ENCODE data around the gene GALK2. TPM values are rescaled to one million over a fixed set of nuclear protein-coding genes. Genes with fewer than 3 reads are reported as not detected.

GALK2 gene
- polyA plus RNA-seq, 2 of the 4 experiments (the other 2 are of a cell fraction) = 26.8 to 40.5 TPM

DNA sequence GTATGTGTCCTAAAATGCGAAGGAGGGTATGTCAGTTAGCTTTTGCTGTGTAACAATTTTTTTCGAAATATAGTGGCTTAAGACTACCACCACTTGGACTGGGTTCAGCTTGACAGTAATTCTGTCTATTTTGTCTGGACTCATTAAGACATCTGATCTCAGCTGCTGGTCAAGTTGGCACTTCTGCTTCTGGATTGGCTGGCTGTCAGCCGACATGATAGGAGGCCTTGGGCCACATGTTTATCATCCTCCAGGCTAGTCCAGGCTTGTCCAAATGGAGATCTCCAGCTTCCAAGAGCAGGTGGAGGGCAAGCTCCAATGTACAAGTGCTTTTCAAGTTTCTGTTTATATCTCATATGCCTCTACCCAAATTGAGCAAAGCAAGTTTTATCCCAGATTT is 95.9 kb downstream of the GALK2 start:
- H3K4me2 ChIP-seq = no peak overlapping the region
- ChIA-PET CTCF (no interaction called here), POLR2A (no interaction called here)
- no peak overlapping the region for H3K27ac ChIP-seq
- no peak overlapping the region for H3K4me3 ChIP-seq
- FAIRE-seq (no peak), ATAC-seq (no peak), DNase-seq (ENCODE audit: low read depth in 1 of 2, low spot score in 1 of 2) (no peak)
- no peaks in the 10 kb centered on the region for H3K4me1 ChIP-seq
- WGBS (ENCODE audit: missing lambda C conversion rate) = 92% methylated on average over 3 of the region's 3 CpGs
- no peaks in the 10 kb centered on the region for H3K9me3 ChIP-seq
- TF ChIP-seq, protein P1, sequence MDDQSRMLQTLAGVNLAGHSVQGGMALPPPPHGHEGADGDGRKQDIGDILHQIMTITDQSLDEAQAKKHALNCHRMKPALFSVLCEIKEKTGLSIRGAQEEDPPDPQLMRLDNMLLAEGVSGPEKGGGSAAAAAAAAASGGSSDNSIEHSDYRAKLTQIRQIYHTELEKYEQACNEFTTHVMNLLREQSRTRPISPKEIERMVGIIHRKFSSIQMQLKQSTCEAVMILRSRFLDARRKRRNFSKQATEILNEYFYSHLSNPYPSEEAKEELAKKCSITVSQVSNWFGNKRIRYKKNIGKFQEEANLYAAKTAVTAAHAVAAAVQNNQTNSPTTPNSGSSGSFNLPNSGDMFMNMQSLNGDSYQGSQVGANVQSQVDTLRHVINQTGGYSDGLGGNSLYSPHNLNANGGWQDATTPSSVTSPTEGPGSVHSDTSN (IDR thresholded peaks at IDR 0.05) = no peak
- no peak for TF ChIP-seq CHD2 (IDR thresholded peaks at IDR 0.05; ENCODE audit: low read length, partially characterized antibody)
- TF ChIP-seq RARB (CRISPR knock-in tag; IDR thresholded peaks at IDR 0.05) = no peak
- no peak for TF ChIP-seq FOSB (CRISPR knock-in tag; IDR thresholded peaks at IDR 0.05)
- no peak for TF ChIP-seq MAFK (IDR thresholded peaks at IDR 0.05; ENCODE audit: partially characterized antibody)
- TF ChIP-seq, protein P2, sequence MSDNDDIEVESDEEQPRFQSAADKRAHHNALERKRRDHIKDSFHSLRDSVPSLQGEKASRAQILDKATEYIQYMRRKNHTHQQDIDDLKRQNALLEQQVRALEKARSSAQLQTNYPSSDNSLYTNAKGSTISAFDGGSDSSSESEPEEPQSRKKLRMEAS (IDR thresholded peaks at IDR 0.05) = no peak
- TF ChIP-seq JUN (IDR thresholded peaks at IDR 0.05) = no peak
- TF ChIP-seq GATA3 (IDR thresholded peaks at IDR 0.05; ENCODE audit: borderline replicate concordance) = no peak
- TF ChIP-seq ZFP36 (IDR thresholded peaks at IDR 0.05; ENCODE audit: borderline replicate concordance, partially characterized antibody) = no peak
- no peak for TF ChIP-seq HDAC2 (IDR thresholded peaks at IDR 0.05)
- TF ChIP-seq TFCP2L1 (CRISPR knock-in tag; IDR thresholded peaks at IDR 0.05) = no peak
- TF ChIP-seq ZC3H11A (IDR thresholded peaks at IDR 0.05) = no peak
- TF ChIP-seq CBX2 (IDR thresholded peaks at IDR 0.05; ENCODE audit: borderline replicate concordance, low read depth) = no peak

DNA sequence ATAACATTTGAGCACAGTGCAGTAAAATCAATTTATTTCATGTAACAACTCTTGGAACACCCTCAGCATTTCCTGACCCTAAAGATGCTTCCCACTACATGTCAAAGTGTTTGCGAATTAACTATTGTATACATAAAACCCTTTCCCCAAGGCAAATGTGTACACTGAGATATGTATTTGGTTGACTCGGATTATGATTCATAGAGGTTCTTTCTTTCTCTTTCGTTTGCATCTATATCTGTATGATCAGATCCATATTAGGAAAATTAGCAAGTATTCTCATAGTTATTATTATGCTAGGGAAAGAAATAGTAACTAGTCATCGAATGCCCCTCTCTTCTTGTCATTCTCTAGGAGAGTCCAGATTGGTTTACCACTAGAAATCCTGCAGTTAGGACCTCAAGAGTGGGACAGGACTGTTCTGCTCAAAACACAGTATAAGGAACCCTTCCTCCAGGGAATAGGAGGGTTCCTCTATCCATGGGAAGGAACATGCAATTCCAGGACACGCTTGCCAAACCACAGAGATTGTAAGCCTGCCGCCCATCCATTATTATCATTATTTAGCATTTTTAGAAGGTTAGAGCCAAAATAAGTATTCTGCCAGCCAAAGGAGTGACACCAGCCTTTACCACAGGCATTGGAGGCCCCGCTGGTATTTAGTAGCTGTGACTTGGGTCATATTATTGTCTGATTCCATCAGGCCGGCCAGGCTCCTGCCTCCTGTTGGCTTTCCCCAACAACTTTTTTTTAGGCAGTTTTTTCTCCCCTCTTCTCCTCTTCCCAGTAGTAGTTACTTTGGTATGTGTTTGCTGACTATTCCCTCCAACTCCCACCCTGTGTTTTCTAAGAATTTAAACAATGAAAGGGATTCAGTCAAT is 100.7 kb downstream of the GALK2 start:
- H3K4me2 ChIP-seq = no peak overlapping the region
- DNase-seq (ENCODE audit: low read depth in 1 of 2, low spot score in 1 of 2) = no peak
- no peak overlapping the region for H3K4me3 ChIP-seq
- WGBS (ENCODE audit: missing lambda C conversion rate) = 86% methylated on average over 8 of the region's 8 CpGs
- FAIRE-seq = no peak
- no peak for TF ChIP-seq TP53 (CRISPR knock-in tag; IDR thresholded peaks at IDR 0.05)
- TF ChIP-seq, protein P3, sequence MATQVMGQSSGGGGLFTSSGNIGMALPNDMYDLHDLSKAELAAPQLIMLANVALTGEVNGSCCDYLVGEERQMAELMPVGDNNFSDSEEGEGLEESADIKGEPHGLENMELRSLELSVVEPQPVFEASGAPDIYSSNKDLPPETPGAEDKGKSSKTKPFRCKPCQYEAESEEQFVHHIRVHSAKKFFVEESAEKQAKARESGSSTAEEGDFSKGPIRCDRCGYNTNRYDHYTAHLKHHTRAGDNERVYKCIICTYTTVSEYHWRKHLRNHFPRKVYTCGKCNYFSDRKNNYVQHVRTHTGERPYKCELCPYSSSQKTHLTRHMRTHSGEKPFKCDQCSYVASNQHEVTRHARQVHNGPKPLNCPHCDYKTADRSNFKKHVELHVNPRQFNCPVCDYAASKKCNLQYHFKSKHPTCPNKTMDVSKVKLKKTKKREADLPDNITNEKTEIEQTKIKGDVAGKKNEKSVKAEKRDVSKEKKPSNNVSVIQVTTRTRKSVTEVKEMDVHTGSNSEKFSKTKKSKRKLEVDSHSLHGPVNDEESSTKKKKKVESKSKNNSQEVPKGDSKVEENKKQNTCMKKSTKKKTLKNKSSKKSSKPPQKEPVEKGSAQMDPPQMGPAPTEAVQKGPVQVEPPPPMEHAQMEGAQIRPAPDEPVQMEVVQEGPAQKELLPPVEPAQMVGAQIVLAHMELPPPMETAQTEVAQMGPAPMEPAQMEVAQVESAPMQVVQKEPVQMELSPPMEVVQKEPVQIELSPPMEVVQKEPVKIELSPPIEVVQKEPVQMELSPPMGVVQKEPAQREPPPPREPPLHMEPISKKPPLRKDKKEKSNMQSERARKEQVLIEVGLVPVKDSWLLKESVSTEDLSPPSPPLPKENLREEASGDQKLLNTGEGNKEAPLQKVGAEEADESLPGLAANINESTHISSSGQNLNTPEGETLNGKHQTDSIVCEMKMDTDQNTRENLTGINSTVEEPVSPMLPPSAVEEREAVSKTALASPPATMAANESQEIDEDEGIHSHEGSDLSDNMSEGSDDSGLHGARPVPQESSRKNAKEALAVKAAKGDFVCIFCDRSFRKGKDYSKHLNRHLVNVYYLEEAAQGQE (IDR thresholded peaks at IDR 0.05) = no peak
- no peak for TF ChIP-seq NR3C1 (IDR thresholded peaks at IDR 0.05)
- TF ChIP-seq ZFP36 (IDR thresholded peaks at IDR 0.05; ENCODE audit: borderline replicate concordance, partially characterized antibody) = no peak
- TF ChIP-seq HOXB13 (CRISPR knock-in tag; IDR thresholded peaks at IDR 0.05; ENCODE audit: low read depth) = no peak
- no peak for TF ChIP-seq PHF8 (IDR thresholded peaks at IDR 0.05; ENCODE audit: borderline replicate concordance, low read depth)
- TF ChIP-seq EHF (CRISPR knock-in tag; IDR thresholded peaks at IDR 0.05) = no peak
- TF ChIP-seq CBX2 (IDR thresholded peaks at IDR 0.05; ENCODE audit: borderline replicate concordance, low read depth) = no peak
- no peak for TF ChIP-seq JUN (IDR thresholded peaks at IDR 0.05)
- no peak for TF ChIP-seq FOXS1 (CRISPR knock-in tag; IDR thresholded peaks at IDR 0.05)
- TF ChIP-seq TFCP2L1 (CRISPR knock-in tag; IDR thresholded peaks at IDR 0.05) = no peak
- TF ChIP-seq CHD2 (IDR thresholded peaks at IDR 0.05; ENCODE audit: low read length, partially characterized antibody) = no peak
- no peak for TF ChIP-seq HDAC2 (IDR thresholded peaks at IDR 0.05)
- H3K4me1 ChIP-seq = no peaks in the 10 kb centered on the region
- ChIA-PET POLR2A (no interaction called here), CTCF (no interaction called here)
- H3K9me3 ChIP-seq = no peaks in the 10 kb centered on the region
- ATAC-seq = no peak
- no peak overlapping the region for H3K27ac ChIP-seq
